GM18505 (cell line): ENCODE results near the gene TREML1.

Experiments used
- ATAC-seq: cut with Tn5 transposase; IDR thresholded peaks from one replicate; pipeline ENCODE4 v1.9.1; 2021; ENCODE audit not compliant: unreplicated experiment
- POLR2A ChIP-seq: IDR thresholded peaks from 4 replicates; pipeline ENCODE4 v1.6.1; 2011; ENCODE audit warnings: borderline replicate concordance; ENCODE audit not compliant: insufficient read depth, insufficient read length; ENCODE audit errors: extremely low read depth

TREML1 gene

GRCh38 chr6:41187924-41188886 lies 34.1 kb upstream of the TREML1 start:
- ATAC-seq = no peak
- no peak for TF ChIP-seq POLR2A

- no peak for TF ChIP-seq POLR2A
- ATAC-seq = no peak
Measured at GRCh38 chr6:41186031-41186562, 31.9 kb upstream of the TREML1 start.

- no peak for TF ChIP-seq POLR2A
- ATAC-seq = no peak
Measured at GRCh38 chr6:41184761-41185160, 30.6 kb upstream of the TREML1 start.

- no peak for TF ChIP-seq POLR2A
- ATAC-seq = no peak
Measured at GRCh38 chr6:41182069-41183034, 28.2 kb upstream of the TREML1 start.

GRCh38 chr6:41181566-41181965 lies 27.4 kb upstream of the TREML1 start:
- no peak for ATAC-seq

GRCh38 chr6:41179163-41179562 lies 25.0 kb upstream of the TREML1 start:
- no peak for TF ChIP-seq POLR2A
- no peak for ATAC-seq

More at GRCh38 chr6:41181566-41181965, 27.4 kb upstream of the TREML1 start:
- no peak for TF ChIP-seq POLR2A

- ATAC-seq = no peak
- TF ChIP-seq POLR2A = no peak
Measured at GRCh38 chr6:41177695-41178094, 23.5 kb upstream of the TREML1 start.

- no peak for TF ChIP-seq POLR2A
- ATAC-seq = no peak
Measured at GRCh38 chr6:41177287-41177686, 23.1 kb upstream of the TREML1 start.

- no peak for TF ChIP-seq POLR2A
- ATAC-seq = no peak
Measured at GRCh38 chr6:41176189-41176588, 22.0 kb upstream of the TREML1 start.

GRCh38 chr6:41175084-41175483 lies 20.9 kb upstream of the TREML1 start:
- TF ChIP-seq POLR2A = no peak
- ATAC-seq = no peak

- no peak for TF ChIP-seq POLR2A
- ATAC-seq = no peak
Measured at GRCh38 chr6:41174610-41175009, 20.5 kb upstream of the TREML1 start.

GRCh38 chr6:41171908-41172307 lies 17.8 kb upstream of the TREML1 start:
- no peak for TF ChIP-seq POLR2A
- ATAC-seq = no peak

- no peak for TF ChIP-seq POLR2A
- ATAC-seq = no peak
Measured at GRCh38 chr6:41170547-41171160, 16.5 kb upstream of the TREML1 start.

GRCh38 chr6:41167173-41167963 lies 13.2 kb upstream of the TREML1 start:
- TF ChIP-seq POLR2A = no peak
- ATAC-seq = no peak
